ENCODE results near the gene AADAC. TPM values are rescaled to one million over a fixed set of nuclear protein-coding genes. Genes with fewer than 3 reads are reported as not detected.

The AADAC gene, protein sequence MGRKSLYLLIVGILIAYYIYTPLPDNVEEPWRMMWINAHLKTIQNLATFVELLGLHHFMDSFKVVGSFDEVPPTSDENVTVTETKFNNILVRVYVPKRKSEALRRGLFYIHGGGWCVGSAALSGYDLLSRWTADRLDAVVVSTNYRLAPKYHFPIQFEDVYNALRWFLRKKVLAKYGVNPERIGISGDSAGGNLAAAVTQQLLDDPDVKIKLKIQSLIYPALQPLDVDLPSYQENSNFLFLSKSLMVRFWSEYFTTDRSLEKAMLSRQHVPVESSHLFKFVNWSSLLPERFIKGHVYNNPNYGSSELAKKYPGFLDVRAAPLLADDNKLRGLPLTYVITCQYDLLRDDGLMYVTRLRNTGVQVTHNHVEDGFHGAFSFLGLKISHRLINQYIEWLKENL
- 19.5 to 29.5 TPM (median 22.2 TPM) in 5 replicates for total RNA-seq (2022; extraction: Qiagen RNA extraction; ENCODE audit: low read depth)

GRCh38 chr3:151813799-151814198 is at the start of gene AADAC:
Gene AADAC (plus strand): TSS chr3:151814116. CDS start chr3:151814163, 47 bp downstream.

DNA sequence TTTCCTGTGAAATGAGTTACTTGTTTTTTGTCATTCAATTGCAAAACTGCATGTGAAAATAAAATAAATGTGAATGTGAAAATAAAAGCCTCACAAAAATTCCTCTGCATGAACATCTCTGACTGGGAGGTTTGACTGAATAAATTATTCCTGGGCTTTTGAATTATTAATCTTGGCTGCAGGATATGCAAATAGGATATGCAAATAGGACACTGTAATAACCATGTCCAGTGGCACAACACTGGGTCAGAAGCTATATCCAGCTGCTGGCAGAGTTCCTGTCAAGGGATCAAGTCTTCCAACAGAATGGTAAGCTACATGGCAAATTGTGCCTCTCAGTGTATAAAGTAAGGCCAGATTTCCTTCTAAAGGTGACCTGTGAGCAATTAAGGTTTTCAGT is 59.5 kb downstream of the AADAC start, which contains the start of gene SUCNR1:
SUCNR1 (plus strand) TSS at position 246 of the 400 bp plus-strand sequence. CDS start 6,250 bp downstream, outside the sequence.

Other genes with a start within 250 kb of the AADAC start
- not detected in 5 replicates for gene AADACL2, start 80.2 kb upstream of the AADAC start, total RNA-seq (2022; extraction: Qiagen RNA extraction; ENCODE audit: low read depth)
- gene SUCNR1, start 59.5 kb downstream of the AADAC start, total RNA-seq (2022; extraction: Qiagen RNA extraction; ENCODE audit: low read depth), result 0.15 to 0.24 TPM (median 0.17 TPM) in 4 of 5 replicates, not detected in the other